Ishikawa (cell line): ENCODE data around the gene TUBB4B.

ENCODE experiments used
- EGR1 ChIP-seq: IDR thresholded peaks from 2 replicates; pipeline ENCODE4 v1.6.1; 2012
- EP300 ChIP-seq: IDR thresholded peaks from 2 replicates; pipeline ENCODE4 v1.6.1; 2012; ENCODE audit warnings: borderline replicate concordance
- NFIC ChIP-seq: IDR thresholded peaks from 2 replicates; pipeline ENCODE4 v1.6.1; 2012
- RAD21 ChIP-seq: IDR thresholded peaks from 2 replicates; pipeline ENCODE4 v1.6.1; 2012; ENCODE audit warnings: low read depth
- REST ChIP-seq: IDR thresholded peaks from 2 replicates; pipeline ENCODE4 v1.6.1; 2012; ENCODE audit warnings: low read depth, mild to moderate bottlenecking
- TAF1 ChIP-seq: IDR thresholded peaks from 2 replicates; pipeline ENCODE4 v1.6.1; 2012; ENCODE audit warnings: low read depth, mild to moderate bottlenecking
- USF1 ChIP-seq: IDR thresholded peaks from 2 replicates; pipeline ENCODE4 v1.6.1; 2012

GRCh38 chr9:137264067-137264466 lies 23.0 kb downstream of the TUBB4B start:
- TF ChIP-seq EP300 = no peak
- no peak for TF ChIP-seq TAF1
- no peak for TF ChIP-seq RAD21
- no peak for TF ChIP-seq USF1
- TF ChIP-seq NFIC = no peak
- no peak for TF ChIP-seq EGR1
- TF ChIP-seq REST = no peak
